ENCODE measurements around the gene IRF6. TPM values are rescaled to one million over a fixed set of nuclear protein-coding genes. Genes with fewer than 3 reads are reported as not detected.
A peak's percentile ranks its signal among the peaks of the same experiment; 100 is the strongest.

The IRF6 gene
- total and polyA plus RNA-seq, 2 experiments from 2014 or later: 1.9 to 2.6 TPM

DNA sequence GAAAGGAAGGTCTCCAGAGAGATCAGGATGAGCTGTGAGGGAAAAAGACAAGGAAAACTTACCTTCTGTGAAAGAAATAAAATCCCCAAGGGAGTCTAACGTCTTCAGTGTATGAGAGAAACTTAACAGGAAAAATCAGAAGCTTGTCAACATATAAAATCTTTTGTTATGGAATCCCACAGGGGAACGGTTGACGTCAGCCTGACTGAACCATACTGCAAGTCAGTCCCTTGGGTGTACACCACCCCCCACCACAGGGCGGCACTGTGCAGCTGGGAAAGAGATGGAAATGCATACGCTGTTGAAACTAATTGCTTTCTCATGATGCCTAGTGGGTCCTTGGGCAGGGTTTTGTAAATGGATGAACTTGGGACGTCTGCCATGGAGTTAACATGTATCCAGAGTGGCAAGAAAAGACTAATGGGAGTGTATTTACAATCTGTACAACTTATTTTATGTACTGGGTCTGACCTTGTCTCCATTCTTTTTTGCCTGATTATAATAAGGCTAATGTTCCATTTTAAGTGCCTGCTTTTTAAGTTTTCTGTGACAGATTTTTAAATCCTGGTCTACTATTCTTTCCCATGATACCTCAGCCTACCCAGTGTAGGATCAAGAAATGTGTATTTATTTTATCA, 44.5 kb upstream of the IRF6 start:
- peaks cover 30% of the 10 kb centered on the region for H3K36me3 ChIP-seq

DNA sequence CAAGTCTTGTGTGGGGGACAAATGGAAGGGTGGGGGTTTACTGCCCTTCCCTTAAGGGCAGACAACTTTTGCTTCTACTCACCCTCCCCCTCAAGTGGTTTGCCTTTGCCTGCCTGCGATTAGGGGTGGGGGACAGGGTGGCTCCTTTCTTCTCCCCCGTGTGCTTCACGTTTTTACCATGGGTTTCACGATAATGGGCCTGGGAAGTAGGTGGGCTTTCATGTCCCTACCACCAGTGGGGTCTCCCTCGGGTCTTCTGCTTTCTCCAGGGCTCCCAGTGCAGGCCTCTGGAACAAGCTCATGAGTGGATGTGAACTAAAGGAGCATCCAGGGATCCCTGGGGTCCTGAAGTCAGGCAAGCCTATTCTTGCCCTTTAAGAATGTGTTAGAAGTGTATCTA, 43.4 kb upstream of the IRF6 start:
- Histone ChIP-seq H3K4me1 (ENCODE audit: low read depth) (no peaks in the 10 kb centered on the region), H3K27me3 (no peaks in the 10 kb centered on the region), H3K27ac (no peak overlapping the region), H3K4me3 (no peak overlapping the region), H3K36me3 (peaks cover 30% of the 10 kb centered on the region), H3K9me3 (ENCODE audit: low read depth) (no peaks in the 10 kb centered on the region)
- DNase-seq (ENCODE audit: low read depth in 1 of 2, low spot score in 1 of 2): no peak
- TF ChIP-seq, protein P1, sequence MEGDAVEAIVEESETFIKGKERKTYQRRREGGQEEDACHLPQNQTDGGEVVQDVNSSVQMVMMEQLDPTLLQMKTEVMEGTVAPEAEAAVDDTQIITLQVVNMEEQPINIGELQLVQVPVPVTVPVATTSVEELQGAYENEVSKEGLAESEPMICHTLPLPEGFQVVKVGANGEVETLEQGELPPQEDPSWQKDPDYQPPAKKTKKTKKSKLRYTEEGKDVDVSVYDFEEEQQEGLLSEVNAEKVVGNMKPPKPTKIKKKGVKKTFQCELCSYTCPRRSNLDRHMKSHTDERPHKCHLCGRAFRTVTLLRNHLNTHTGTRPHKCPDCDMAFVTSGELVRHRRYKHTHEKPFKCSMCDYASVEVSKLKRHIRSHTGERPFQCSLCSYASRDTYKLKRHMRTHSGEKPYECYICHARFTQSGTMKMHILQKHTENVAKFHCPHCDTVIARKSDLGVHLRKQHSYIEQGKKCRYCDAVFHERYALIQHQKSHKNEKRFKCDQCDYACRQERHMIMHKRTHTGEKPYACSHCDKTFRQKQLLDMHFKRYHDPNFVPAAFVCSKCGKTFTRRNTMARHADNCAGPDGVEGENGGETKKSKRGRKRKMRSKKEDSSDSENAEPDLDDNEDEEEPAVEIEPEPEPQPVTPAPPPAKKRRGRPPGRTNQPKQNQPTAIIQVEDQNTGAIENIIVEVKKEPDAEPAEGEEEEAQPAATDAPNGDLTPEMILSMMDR (IDR thresholded peaks at IDR 0.05; ENCODE audit: low read depth, low read length): no peak

More for the DNA sequence above, 44.5 kb upstream of the IRF6 start:
- peak; percentile 64 to 82 for DNase-seq (ENCODE audit: low read depth in 1 of 2, low spot score in 1 of 2)
- no peaks in the 10 kb centered on the region for H3K9me3 ChIP-seq (ENCODE audit: low read depth)
- no peaks in the 10 kb centered on the region for H3K27me3 ChIP-seq
- TF ChIP-seq, protein P1 (IDR thresholded peaks at IDR 0.05; ENCODE audit: low read depth, low read length): peak; percentile 79
- no peak overlapping the region for H3K27ac ChIP-seq
- no peaks in the 10 kb centered on the region for H3K4me1 ChIP-seq (ENCODE audit: low read depth)
- H3K4me3 ChIP-seq: no peak overlapping the region

DNA sequence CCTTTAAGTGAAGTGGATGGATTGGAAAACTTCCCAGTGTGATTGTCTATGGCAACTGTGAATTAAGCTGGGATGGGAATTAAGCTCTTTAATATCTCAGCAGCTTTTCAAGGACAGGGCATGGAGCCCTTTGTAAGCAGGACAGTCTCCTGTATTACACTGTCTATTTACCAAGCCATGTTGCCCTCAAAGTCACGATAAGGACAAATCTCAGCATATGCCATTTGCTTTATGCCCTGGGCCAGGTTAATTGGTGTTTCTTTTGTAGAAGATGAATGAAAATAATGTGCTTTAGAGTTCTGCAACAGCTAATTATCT, 39.4 kb upstream of the IRF6 start:
- no peaks in the 10 kb centered on the region for H3K27me3 ChIP-seq
- TF ChIP-seq, protein P1 (IDR thresholded peaks at IDR 0.05; ENCODE audit: low read depth, low read length): no peak
- peak in 1 of 2 donors; percentile 9 for DNase-seq (ENCODE audit: low read depth in 1 of 2, low spot score in 1 of 2)

DNA sequence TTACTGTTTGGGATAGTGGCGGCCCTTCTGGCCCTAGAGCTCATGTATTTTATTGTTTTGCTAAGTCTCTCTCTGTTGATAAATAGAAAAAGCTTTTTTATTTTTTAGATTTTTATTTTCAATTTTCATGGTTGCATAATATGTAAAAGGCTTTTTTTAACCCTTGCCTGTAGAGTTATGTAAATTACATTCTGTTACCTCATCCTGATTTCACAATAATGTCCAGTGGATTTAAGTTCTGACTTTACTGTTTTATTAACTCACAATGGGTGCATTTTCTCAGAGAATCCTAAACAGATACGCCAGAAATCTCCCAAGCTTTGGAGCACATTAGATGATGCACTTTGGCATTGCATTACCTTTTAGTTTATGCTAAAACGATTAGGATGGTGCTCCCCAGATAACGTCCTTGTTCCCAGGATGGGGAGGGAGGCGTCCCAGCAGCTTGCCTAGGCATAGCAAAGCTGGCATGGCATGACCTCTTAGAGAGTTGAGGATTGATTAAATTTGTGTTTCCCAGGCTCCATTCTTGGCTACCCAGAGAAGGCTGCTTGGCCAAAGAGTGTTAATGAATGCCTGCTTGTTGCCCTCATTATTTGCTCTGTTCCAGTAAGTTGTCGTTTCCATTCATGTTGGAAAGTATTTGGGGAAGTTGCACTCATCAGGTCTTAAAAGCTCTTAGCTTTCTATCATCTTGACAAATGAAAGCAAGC, 38.9 kb upstream of the IRF6 start:
- TF ChIP-seq, protein P1 (IDR thresholded peaks at IDR 0.05; ENCODE audit: low read depth, low read length): no peak
- H3K4me3 ChIP-seq: no peak overlapping the region
- no peak overlapping the region for H3K27ac ChIP-seq
- H3K27me3 ChIP-seq: no peaks in the 10 kb centered on the region
- H3K4me1 ChIP-seq (ENCODE audit: low read depth): no peaks in the 10 kb centered on the region
- H3K9me3 ChIP-seq (ENCODE audit: low read depth): no peaks in the 10 kb centered on the region
- DNase-seq (ENCODE audit: low read depth in 1 of 2, low spot score in 1 of 2): peak in 1 of 2 donors; percentile 31
- peaks cover 35% of the 10 kb centered on the region for H3K36me3 ChIP-seq

More for the DNA sequence above, 39.4 kb upstream of the IRF6 start:
- Histone ChIP-seq H3K36me3 (peaks cover 35% of the 10 kb centered on the region), H3K4me1 (ENCODE audit: low read depth) (no peaks in the 10 kb centered on the region), H3K27ac (no peak overlapping the region), H3K9me3 (ENCODE audit: low read depth) (no peaks in the 10 kb centered on the region), H3K4me3 (no peak overlapping the region)

DNA sequence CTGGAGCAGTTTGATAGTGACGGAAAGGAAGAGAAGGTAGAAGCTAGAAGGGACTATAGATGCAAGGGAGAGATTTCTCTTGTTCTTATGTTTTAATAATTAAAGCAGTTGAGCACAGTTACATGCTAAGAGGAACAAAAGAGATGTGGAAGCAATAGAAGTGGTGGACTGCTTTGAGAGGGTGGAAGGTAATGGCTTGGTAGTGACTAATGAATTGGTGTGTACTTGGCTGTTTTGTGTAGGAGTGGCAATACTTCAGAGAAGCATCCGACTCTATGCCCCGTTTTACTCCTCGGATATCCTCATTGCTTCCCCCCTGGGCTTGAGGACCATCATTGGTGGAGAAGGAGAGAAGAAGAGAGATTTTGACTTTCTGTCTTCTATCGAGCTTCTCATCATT, 34.7 kb upstream of the IRF6 start:
- H3K4me3 ChIP-seq: no peak overlapping the region

More for the DNA sequence above, 34.7 kb upstream of the IRF6 start:
- Histone ChIP-seq H3K27ac (no peak overlapping the region), H3K27me3 (no peaks in the 10 kb centered on the region), H3K9me3 (ENCODE audit: low read depth) (no peaks in the 10 kb centered on the region), H3K4me1 (ENCODE audit: low read depth) (no peaks in the 10 kb centered on the region), H3K36me3 (peaks cover 66% of the 10 kb centered on the region)
- TF ChIP-seq, protein P1 (IDR thresholded peaks at IDR 0.05; ENCODE audit: low read depth, low read length): no peak
- DNase-seq (ENCODE audit: low read depth in 1 of 2, low spot score in 1 of 2): peak in 1 of 2 donors; percentile 19
